H9 (cell line): ENCODE measurements around the gene PEX14. TPM values are rescaled to one million over a fixed set of nuclear protein-coding genes. Genes with fewer than 3 reads are reported as not detected.

Experiments used
- DNase-seq: peaks from one replicate; pipeline ENCODE4 v3.0.0-alpha.2; 2017
- H2AFZ ChIP-seq: one replicate; pipeline ENCODE4 v1.6.1; 2013; ENCODE audit warnings: mild to moderate bottlenecking, low read length, control low read depth, moderate library complexity
- H2AK5ac ChIP-seq: 2 replicates; pipeline ENCODE4 v1.6.1; 2013; ENCODE audit warnings: low read length, control low read depth, mixed read lengths; ENCODE audit not compliant: insufficient read length
- H2BK120ac ChIP-seq: one replicate; pipeline ENCODE4 v1.6.1; 2013; ENCODE audit warnings: low read depth, mild to moderate bottlenecking, low read length, control low read depth, inconsistent platforms; ENCODE audit not compliant: poor library complexity, severe bottlenecking
- H2BK12ac ChIP-seq: 2 replicates; pipeline ENCODE4 v1.6.1; 2013; ENCODE audit warnings: low read length, control low read depth, mixed read lengths, low read depth; ENCODE audit not compliant: insufficient read length
- H2BK15ac ChIP-seq: 2 replicates; pipeline ENCODE4 v1.6.1; 2013; ENCODE audit warnings: low read depth, low read length, control low read depth
- H2BK20ac ChIP-seq: one replicate; pipeline ENCODE4 v1.6.1; 2013; ENCODE audit warnings: low read depth, mild to moderate bottlenecking, low read length, control low read depth, inconsistent platforms; ENCODE audit not compliant: poor library complexity, severe bottlenecking
- H2BK5ac ChIP-seq: 2 replicates; pipeline ENCODE4 v1.6.1; 2013; ENCODE audit warnings: low read length, control low read depth, mixed read lengths; ENCODE audit not compliant: insufficient read length
- H3K14ac ChIP-seq: 2 replicates; pipeline ENCODE4 v1.6.1; 2013; ENCODE audit warnings: low read length, control low read depth; ENCODE audit not compliant: insufficient read depth
- H3K18ac ChIP-seq: 2 replicates; pipeline ENCODE4 v1.6.1; 2013; ENCODE audit warnings: low read depth, mild to moderate bottlenecking, mixed read lengths, low read length, control low read depth; ENCODE audit not compliant: insufficient read length
- H3K23ac ChIP-seq: 2 replicates; pipeline ENCODE4 v1.6.1; 2013; ENCODE audit warnings: low read length, control low read depth, mixed read lengths, low read depth; ENCODE audit not compliant: insufficient read length
- H3K23me2 ChIP-seq: 2 replicates; pipeline ENCODE4 v1.6.1; 2013; ENCODE audit warnings: low read depth, mild to moderate bottlenecking, mixed read lengths, low read length, control low read depth; ENCODE audit not compliant: insufficient read length, poor library complexity, severe bottlenecking
- H3K27ac ChIP-seq: 2 replicates; pipeline ENCODE4 v1.5.1; 2013; ENCODE audit warnings: low read length, control low read depth, mixed read lengths, low read depth; ENCODE audit not compliant: insufficient read length
- H3K27me3 ChIP-seq: 2 replicates; pipeline ENCODE4 v1.6.1; 2013; ENCODE audit warnings: low read length, control low read depth, inconsistent platforms; ENCODE audit not compliant: insufficient read depth
- H3K4ac ChIP-seq: 2 replicates; pipeline ENCODE4 v1.6.1; 2013; ENCODE audit warnings: low read depth, mild to moderate bottlenecking, control low read depth, inconsistent platforms, low read length, moderate library complexity
- H3K4me1 ChIP-seq: 2 replicates; pipeline ENCODE4 v1.6.1; 2013; ENCODE audit warnings: low read length, control low read depth, inconsistent platforms; ENCODE audit not compliant: insufficient read depth
- H3K4me2 ChIP-seq: 2 replicates; pipeline ENCODE4 v1.6.1; 2013; ENCODE audit warnings: low read length, control low read depth, mixed read lengths; ENCODE audit not compliant: insufficient read length, insufficient read depth
- H3K56ac ChIP-seq: 2 replicates; pipeline ENCODE4 v1.6.1; 2013; ENCODE audit warnings: low read depth, mild to moderate bottlenecking, mixed read lengths, low read length, control low read depth; ENCODE audit not compliant: insufficient read length
- H3K79me1 ChIP-seq: 2 replicates; pipeline ENCODE4 v1.6.1; 2013; ENCODE audit warnings: low read depth, mild to moderate bottlenecking, moderate library complexity, low read length, control low read depth, inconsistent platforms; ENCODE audit not compliant: insufficient read depth, poor library complexity, severe bottlenecking
- H3K79me2 ChIP-seq: 2 replicates; pipeline ENCODE4 v1.6.1; 2013; ENCODE audit warnings: low read length, control low read depth, inconsistent platforms; ENCODE audit not compliant: insufficient read depth
- H3K9ac ChIP-seq: 2 replicates; pipeline ENCODE4 v1.6.1; 2013; ENCODE audit warnings: low read length, control low read depth, mixed read lengths; ENCODE audit not compliant: insufficient read length; ENCODE audit errors: extremely low read depth
- H3K9me3 ChIP-seq: one replicate; pipeline ENCODE4 v1.6.1; 2013; ENCODE audit warnings: low read depth, low read length, inconsistent platforms; ENCODE audit not compliant: control insufficient read depth
- H3T11ph ChIP-seq: one replicate; pipeline ENCODE4 v1.6.1; 2013; ENCODE audit warnings: mild to moderate bottlenecking, low read length, control low read depth, inconsistent platforms
- H4K20me1 ChIP-seq: one replicate; pipeline ENCODE4 v1.6.1; 2013; ENCODE audit not compliant: control insufficient read depth, insufficient read length, insufficient read depth
- H4K5ac ChIP-seq: 2 replicates; pipeline ENCODE4 v1.6.1; 2013; ENCODE audit warnings: low read depth, mild to moderate bottlenecking, mixed read lengths, low read length, control low read depth; ENCODE audit not compliant: insufficient read length
- H4K8ac ChIP-seq: replicated peaks from 2 replicates; pipeline ENCODE4 v1.6.1; 2013; ENCODE audit warnings: low read length, control low read depth, mixed read lengths, low read depth; ENCODE audit not compliant: insufficient read length
- H4K91ac ChIP-seq: 2 replicates; pipeline ENCODE4 v1.6.1; 2013; ENCODE audit warnings: low read depth, mild to moderate bottlenecking, moderate library complexity, mixed read lengths, low read length, control low read depth; ENCODE audit not compliant: insufficient read length
- H3K27ac Mint-ChIP-seq, 3 experiments: 2 replicates in 2 of 3; 3 replicates in 1 of 3; pipeline ENCODE4 v1.8.0; 2020 to 2021; ENCODE audit warnings: mixed read lengths in 3 of 3, mild to moderate bottlenecking in 1 of 3, moderate library complexity in 1 of 3
- H3K27me3 Mint-ChIP-seq: 2 replicates; pipeline ENCODE4 v1.8.0; 2021; ENCODE audit warnings: low read depth, mild to moderate bottlenecking, moderate library complexity, mixed read lengths
- H3K36me3 Mint-ChIP-seq, 3 experiments: 2 replicates in 2 of 3; 3 replicates in 1 of 3; pipeline ENCODE4 v1.8.0; 2020 to 2021; ENCODE audit warnings: low read depth in 3 of 3, mixed read lengths in 3 of 3; ENCODE audit not compliant: insufficient read depth in 1 of 3
- H3K4me1 Mint-ChIP-seq, 2 experiments: 2 replicates each; pipeline ENCODE4 v1.8.0; 2020; ENCODE audit warnings: mixed read lengths in 2 of 2
- H3K4me3 Mint-ChIP-seq, 2 experiments: 2 replicates in 1 of 2; 3 replicates in 1 of 2; pipeline ENCODE4 v1.8.0; 2020 to 2021; ENCODE audit warnings: mild to moderate bottlenecking in 2 of 2, mixed read lengths in 2 of 2, moderate library complexity in 1 of 2
- H3K9me3 Mint-ChIP-seq, 2 experiments: 2 replicates in 1 of 2; 3 replicates in 1 of 2; pipeline ENCODE4 v1.8.0; 2020; ENCODE audit warnings: mild to moderate bottlenecking in 2 of 2, mixed read lengths in 2 of 2, moderate library complexity in 1 of 2
- WGBS: extraction: QIAGEN DNeasy Blood & Tissue Kit; methylation state at CpG from one replicate; pipeline ENCODE4 v1.1.7; 2013; ENCODE audit warnings: missing lambda C conversion rate, low lambda C conversion rate, mixed read lengths; ENCODE audit not compliant: insufficient read length; ENCODE audit errors: extremely low coverage; 5-methylcytosine and 5-hydroxymethylcytosine counted together
- total RNA-seq: library from RNA; stranded (reverse); gene quantifications from 2 replicates; pipeline ENCODE4 v1.2.1, GENCODE V29; 2021
- TF ChIP-seq, protein P1 (sequence below): fragments of 200-600 bp; sonication (generic); conservative IDR thresholded peaks from 3 replicates; pipeline ENCODE4 v1.8.0; 2021; ENCODE audit warnings: antibody characterized with exemption, mild to moderate bottlenecking

PEX14 gene
- total RNA-seq, 1 experiment from 2014 or later: 23.9 TPM

DNA sequence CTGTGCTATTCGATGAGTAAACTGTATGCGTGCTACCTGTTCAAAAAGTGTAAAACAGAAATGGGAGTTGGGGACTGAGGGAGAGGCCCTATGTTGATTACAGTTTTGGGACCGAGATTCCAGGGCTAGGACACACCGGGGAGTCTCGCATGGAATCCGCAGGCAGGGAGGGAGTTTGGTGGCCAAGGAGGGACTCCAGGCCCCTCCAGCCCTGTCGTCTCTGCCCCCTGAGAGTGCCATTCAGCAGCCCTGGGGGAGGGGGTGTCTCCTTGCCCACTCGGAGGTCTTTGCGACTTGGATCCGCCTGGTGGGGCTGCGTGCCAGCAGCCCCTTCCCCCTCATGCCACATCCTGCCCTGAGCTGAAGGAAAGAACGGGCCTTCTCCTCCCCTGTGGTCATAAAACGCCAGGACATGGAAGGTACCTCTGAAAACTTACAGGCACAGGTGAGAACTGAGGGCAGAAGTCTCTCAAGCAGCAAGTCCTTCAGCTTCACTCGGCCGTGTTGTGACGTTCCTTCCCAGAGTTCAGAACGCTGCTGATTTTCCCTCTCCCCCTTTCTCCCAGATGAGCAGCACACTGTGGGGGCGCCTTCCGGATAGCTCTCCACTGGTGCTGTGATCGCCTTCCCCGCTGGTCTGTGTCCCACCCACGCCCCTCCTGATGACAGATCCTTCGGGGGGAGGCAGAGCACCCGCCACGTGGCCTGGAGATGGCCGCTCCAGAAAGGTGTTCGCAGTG lies 141.4 kb downstream of the PEX14 start:
- Histone ChIP-seq H4K91ac (no peak overlapping the region), H3K27ac (no peak overlapping the region), H3K79me1 (no peaks in the 10 kb centered on the region), H3K9ac (no peak overlapping the region), H3K23ac (no peak overlapping the region), H3T11ph (no peak overlapping the region), H3K4ac (no peak overlapping the region), H3K79me2 (no peaks in the 10 kb centered on the region), H4K20me1 (no peaks in the 10 kb centered on the region), H2AK5ac (no peak overlapping the region), H4K8ac (no peak overlapping the region), H2BK120ac (no peak overlapping the region), H2BK12ac (no peak overlapping the region), H2AFZ (no peak overlapping the region), H3K14ac (no peak overlapping the region; the same call in 1 of the 2 replicates), H3K9me3 (no peaks in the 10 kb centered on the region), H3K56ac (no peak overlapping the region), H3K18ac (no peak overlapping the region), H3K23me2 (no peaks in the 10 kb centered on the region), H3K4me2 (no peak overlapping the region), H2BK15ac (no peak overlapping the region), H4K5ac (no peak overlapping the region), H3K27me3 (no peaks in the 10 kb centered on the region), H2BK20ac (no peak overlapping the region), H3K4me1 (no peaks in the 10 kb centered on the region; the same call in 1 of the 2 replicates), H2BK5ac (no peak overlapping the region)
- H3K4me1 Mint-ChIP-seq: peaks cover 19 to 21% of the 10 kb centered on the region in 2 experiments
- no peaks in the 10 kb centered on the region for H3K9me3 Mint-ChIP-seq
- peak overlapping the region; percentile 33 to 72 (median 49); a peak in 4 of 7 replicates for H3K27ac Mint-ChIP-seq
- no peaks in the 10 kb centered on the region for H3K27me3 Mint-ChIP-seq
- H3K36me3 Mint-ChIP-seq: peaks cover 0 to 6% (median 6%) of the 10 kb centered on the region in 3 experiments; a peak in 1 of 7 replicates
- no peak overlapping the region; a peak in 1 of 5 replicates for H3K4me3 Mint-ChIP-seq
- DNase-seq: peak; percentile 25
- WGBS: no CpG with 5 or more reads among the region's 27 CpGs
- TF ChIP-seq, protein P1, sequence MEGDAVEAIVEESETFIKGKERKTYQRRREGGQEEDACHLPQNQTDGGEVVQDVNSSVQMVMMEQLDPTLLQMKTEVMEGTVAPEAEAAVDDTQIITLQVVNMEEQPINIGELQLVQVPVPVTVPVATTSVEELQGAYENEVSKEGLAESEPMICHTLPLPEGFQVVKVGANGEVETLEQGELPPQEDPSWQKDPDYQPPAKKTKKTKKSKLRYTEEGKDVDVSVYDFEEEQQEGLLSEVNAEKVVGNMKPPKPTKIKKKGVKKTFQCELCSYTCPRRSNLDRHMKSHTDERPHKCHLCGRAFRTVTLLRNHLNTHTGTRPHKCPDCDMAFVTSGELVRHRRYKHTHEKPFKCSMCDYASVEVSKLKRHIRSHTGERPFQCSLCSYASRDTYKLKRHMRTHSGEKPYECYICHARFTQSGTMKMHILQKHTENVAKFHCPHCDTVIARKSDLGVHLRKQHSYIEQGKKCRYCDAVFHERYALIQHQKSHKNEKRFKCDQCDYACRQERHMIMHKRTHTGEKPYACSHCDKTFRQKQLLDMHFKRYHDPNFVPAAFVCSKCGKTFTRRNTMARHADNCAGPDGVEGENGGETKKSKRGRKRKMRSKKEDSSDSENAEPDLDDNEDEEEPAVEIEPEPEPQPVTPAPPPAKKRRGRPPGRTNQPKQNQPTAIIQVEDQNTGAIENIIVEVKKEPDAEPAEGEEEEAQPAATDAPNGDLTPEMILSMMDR: no peak
